Measurements from ENCODE around the gene RMC1. TPM values are rescaled to one million over a fixed set of nuclear protein-coding genes. Genes with fewer than 3 reads are reported as not detected.

Gene RMC1
- total and polyA plus RNA-seq, 2 of the 13 experiments (the other 11 are each of a cell fraction or from before 2014, with no cell fraction given) = 9.4 to 19.5 TPM

- TF ChIP-seq, protein P1, sequence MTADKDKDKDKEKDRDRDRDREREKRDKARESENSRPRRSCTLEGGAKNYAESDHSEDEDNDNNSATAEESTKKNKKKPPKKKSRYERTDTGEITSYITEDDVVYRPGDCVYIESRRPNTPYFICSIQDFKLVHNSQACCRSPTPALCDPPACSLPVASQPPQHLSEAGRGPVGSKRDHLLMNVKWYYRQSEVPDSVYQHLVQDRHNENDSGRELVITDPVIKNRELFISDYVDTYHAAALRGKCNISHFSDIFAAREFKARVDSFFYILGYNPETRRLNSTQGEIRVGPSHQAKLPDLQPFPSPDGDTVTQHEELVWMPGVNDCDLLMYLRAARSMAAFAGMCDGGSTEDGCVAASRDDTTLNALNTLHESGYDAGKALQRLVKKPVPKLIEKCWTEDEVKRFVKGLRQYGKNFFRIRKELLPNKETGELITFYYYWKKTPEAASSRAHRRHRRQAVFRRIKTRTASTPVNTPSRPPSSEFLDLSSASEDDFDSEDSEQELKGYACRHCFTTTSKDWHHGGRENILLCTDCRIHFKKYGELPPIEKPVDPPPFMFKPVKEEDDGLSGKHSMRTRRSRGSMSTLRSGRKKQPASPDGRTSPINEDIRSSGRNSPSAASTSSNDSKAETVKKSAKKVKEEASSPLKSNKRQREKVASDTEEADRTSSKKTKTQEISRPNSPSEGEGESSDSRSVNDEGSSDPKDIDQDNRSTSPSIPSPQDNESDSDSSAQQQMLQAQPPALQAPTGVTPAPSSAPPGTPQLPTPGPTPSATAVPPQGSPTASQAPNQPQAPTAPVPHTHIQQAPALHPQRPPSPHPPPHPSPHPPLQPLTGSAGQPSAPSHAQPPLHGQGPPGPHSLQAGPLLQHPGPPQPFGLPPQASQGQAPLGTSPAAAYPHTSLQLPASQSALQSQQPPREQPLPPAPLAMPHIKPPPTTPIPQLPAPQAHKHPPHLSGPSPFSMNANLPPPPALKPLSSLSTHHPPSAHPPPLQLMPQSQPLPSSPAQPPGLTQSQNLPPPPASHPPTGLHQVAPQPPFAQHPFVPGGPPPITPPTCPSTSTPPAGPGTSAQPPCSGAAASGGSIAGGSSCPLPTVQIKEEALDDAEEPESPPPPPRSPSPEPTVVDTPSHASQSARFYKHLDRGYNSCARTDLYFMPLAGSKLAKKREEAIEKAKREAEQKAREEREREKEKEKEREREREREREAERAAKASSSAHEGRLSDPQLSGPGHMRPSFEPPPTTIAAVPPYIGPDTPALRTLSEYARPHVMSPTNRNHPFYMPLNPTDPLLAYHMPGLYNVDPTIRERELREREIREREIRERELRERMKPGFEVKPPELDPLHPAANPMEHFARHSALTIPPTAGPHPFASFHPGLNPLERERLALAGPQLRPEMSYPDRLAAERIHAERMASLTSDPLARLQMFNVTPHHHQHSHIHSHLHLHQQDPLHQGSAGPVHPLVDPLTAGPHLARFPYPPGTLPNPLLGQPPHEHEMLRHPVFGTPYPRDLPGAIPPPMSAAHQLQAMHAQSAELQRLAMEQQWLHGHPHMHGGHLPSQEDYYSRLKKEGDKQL (CRISPR knock-in tag; IDR thresholded peaks at IDR 0.05; ENCODE audit: low read depth) = no peak
- no peak for TF ChIP-seq ZNF224 (CRISPR knock-in tag; IDR thresholded peaks at IDR 0.05)
- no peak for TF ChIP-seq ZNF101 (CRISPR knock-in tag; IDR thresholded peaks at IDR 0.05; ENCODE audit: borderline replicate concordance, low read depth)
- TF ChIP-seq ZNF138 (CRISPR knock-in tag; IDR thresholded peaks at IDR 0.05; ENCODE audit: low read depth) = no peak
- peak; percentile 81 for TF ChIP-seq SOX13 (IDR thresholded peaks at IDR 0.05)
- TF ChIP-seq SOX13 (CRISPR knock-in tag; conservative IDR thresholded peaks at IDR 0.05 in 1 of 2, IDR thresholded peaks at IDR 0.05 in 1 of 2) = peak in 1 of 2 experiments; percentile 94; a peak in 2 of 4 replicates
- TF ChIP-seq ZNF326 (CRISPR knock-in tag; IDR thresholded peaks at IDR 0.05; ENCODE audit: borderline replicate concordance) = no peak
- TF ChIP-seq FOXA3 (CRISPR knock-in tag; IDR thresholded peaks at IDR 0.05) = peak; percentile 95
- TF ChIP-seq ZFX (CRISPR knock-in tag; IDR thresholded peaks at IDR 0.05; ENCODE audit: low read depth) = 0 out of 2 replicates have a peak, but pooled peaks have one; percentile 18
- peak; percentile 59; the same call in 1 of the 2 replicates for TF ChIP-seq CEBPG (CRISPR knock-in tag; IDR thresholded peaks at IDR 0.05)
- peak; percentile 60; the same call in 1 of the 2 replicates for TF ChIP-seq YEATS4 (CRISPR knock-in tag; IDR thresholded peaks at IDR 0.05; ENCODE audit: borderline replicate concordance)
- TF ChIP-seq ZNF788 (CRISPR knock-in tag; IDR thresholded peaks at IDR 0.05; ENCODE audit: borderline replicate concordance) = peak; percentile 28; the same call in 1 of the 2 replicates
- TF ChIP-seq ZNF414 (CRISPR knock-in tag; IDR thresholded peaks at IDR 0.05) = 0 out of 2 replicates have a peak, but pooled peaks have one; percentile 37
- no peak for TF ChIP-seq ZNF709 (CRISPR knock-in tag; IDR thresholded peaks at IDR 0.05)
- TF ChIP-seq GTF3A (CRISPR knock-in tag; conservative IDR thresholded peaks at IDR 0.05) = no peak
- TF ChIP-seq FLYWCH1 (CRISPR knock-in tag; IDR thresholded peaks at IDR 0.05) = no peak
- TF ChIP-seq, protein P2, sequence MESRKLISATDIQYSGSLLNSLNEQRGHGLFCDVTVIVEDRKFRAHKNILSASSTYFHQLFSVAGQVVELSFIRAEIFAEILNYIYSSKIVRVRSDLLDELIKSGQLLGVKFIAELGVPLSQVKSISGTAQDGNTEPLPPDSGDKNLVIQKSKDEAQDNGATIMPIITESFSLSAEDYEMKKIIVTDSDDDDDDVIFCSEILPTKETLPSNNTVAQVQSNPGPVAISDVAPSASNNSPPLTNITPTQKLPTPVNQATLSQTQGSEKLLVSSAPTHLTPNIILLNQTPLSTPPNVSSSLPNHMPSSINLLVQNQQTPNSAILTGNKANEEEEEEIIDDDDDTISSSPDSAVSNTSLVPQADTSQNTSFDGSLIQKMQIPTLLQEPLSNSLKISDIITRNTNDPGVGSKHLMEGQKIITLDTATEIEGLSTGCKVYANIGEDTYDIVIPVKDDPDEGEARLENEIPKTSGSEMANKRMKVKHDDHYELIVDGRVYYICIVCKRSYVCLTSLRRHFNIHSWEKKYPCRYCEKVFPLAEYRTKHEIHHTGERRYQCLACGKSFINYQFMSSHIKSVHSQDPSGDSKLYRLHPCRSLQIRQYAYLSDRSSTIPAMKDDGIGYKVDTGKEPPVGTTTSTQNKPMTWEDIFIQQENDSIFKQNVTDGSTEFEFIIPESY (CRISPR knock-in tag; IDR thresholded peaks at IDR 0.05) = peak; percentile 87
- TF ChIP-seq SNRNP70 (IDR thresholded peaks at IDR 0.05; ENCODE audit: low read depth, low read length) = no peak
- TF ChIP-seq, protein P3, sequence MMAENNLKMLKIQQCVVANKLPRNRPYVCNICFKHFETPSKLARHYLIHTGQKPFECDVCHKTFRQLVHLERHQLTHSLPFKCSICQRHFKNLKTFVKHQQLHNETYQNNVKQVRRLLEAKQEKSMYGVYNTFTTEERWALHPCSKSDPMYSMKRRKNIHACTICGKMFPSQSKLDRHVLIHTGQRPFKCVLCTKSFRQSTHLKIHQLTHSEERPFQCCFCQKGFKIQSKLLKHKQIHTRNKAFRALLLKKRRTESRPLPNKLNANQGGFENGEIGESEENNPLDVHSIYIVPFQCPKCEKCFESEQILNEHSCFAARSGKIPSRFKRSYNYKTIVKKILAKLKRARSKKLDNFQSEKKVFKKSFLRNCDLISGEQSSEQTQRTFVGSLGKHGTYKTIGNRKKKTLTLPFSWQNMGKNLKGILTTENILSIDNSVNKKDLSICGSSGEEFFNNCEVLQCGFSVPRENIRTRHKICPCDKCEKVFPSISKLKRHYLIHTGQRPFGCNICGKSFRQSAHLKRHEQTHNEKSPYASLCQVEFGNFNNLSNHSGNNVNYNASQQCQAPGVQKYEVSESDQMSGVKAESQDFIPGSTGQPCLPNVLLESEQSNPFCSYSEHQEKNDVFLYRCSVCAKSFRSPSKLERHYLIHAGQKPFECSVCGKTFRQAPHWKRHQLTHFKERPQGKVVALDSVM (CRISPR knock-in tag; IDR thresholded peaks at IDR 0.05) = peak; percentile 98
- TF ChIP-seq RARG (CRISPR knock-in tag; IDR thresholded peaks at IDR 0.05; ENCODE audit: low read depth) = no peak
Measured at GRCh38 chr18:23545247-23545789, 42.0 kb downstream of the RMC1 start (continued).

Data from HepG2 (cell line).